Smooth muscle cell (in vitro differentiated cells): ENCODE measurements around the gene ADARB1. TPM values are rescaled to one million over a fixed set of nuclear protein-coding genes. Genes with fewer than 3 reads are reported as not detected.

Experiments
- DNase-seq: peaks from one replicate; lab custom pipeline; 2025; ENCODE audit not compliant: unreplicated experiment; lab: John Stamatoyannopoulos, UW
- H2AFZ ChIP-seq: fragments of 200-600 bp; sonication (generic); 2 replicates; pipeline ENCODE4 v1.6.0; 2016; ENCODE audit warnings: antibody characterized with exemption, low read depth, mild to moderate bottlenecking
- H3F3A ChIP-seq: fragments of 200-600 bp; sonication (generic); 2 replicates; pipeline ENCODE4 v1.6.0; 2017; ENCODE audit warnings: antibody characterized with exemption, low read depth
- H3K27ac ChIP-seq: fragments of 200-600 bp; sonication (generic); 2 replicates; pipeline ENCODE4 v1.5.1; 2016; ENCODE audit warnings: low read depth, mild to moderate bottlenecking
- H3K27me3 ChIP-seq: fragments of 200-600 bp; sonication (generic); 2 replicates; pipeline ENCODE4 v1.6.1; 2016; ENCODE audit warnings: low read depth, mild to moderate bottlenecking
- H3K36me3 ChIP-seq: fragments of 200-600 bp; sonication (generic); 2 replicates; pipeline ENCODE4 v1.5.1; 2016; ENCODE audit warnings: low read depth
- H3K4me1 ChIP-seq: fragments of 200-600 bp; sonication (generic); 2 replicates; pipeline ENCODE4 v1.5.1; 2016; ENCODE audit warnings: low read depth
- H3K4me2 ChIP-seq: fragments of 200-600 bp; sonication (generic); 2 replicates; pipeline ENCODE4 v1.6.0; 2016; ENCODE audit warnings: mild to moderate bottlenecking
- H3K4me3 ChIP-seq: fragments of 200-600 bp; sonication (generic); 2 replicates; pipeline ENCODE4 v1.5.1; 2016; ENCODE audit warnings: mild to moderate bottlenecking
- H3K79me2 ChIP-seq: fragments of 200-600 bp; sonication (generic); 2 replicates; pipeline ENCODE4 v1.6.0; 2016; ENCODE audit warnings: low read depth, mild to moderate bottlenecking
- H3K9ac ChIP-seq: fragments of 200-600 bp; sonication (generic); 2 replicates; pipeline ENCODE4 v1.6.0; 2016; ENCODE audit warnings: low read depth
- H3K9me3 ChIP-seq: fragments of 200-600 bp; sonication (generic); replicated peaks from 2 replicates; pipeline ENCODE4 v1.5.1; 2016; ENCODE audit warnings: low read depth
- H4K20me1 ChIP-seq: fragments of 200-600 bp; sonication (generic); 2 replicates; pipeline ENCODE4 v1.6.0; 2016; ENCODE audit warnings: low read depth
- CTCF ChIP-seq: fragments of 200-600 bp; sonication (generic); IDR thresholded peaks from 2 replicates; pipeline ENCODE4 v1.5.1; 2017; ENCODE audit warnings: borderline replicate concordance, mild to moderate bottlenecking, antibody characterized with exemption; ENCODE audit not compliant: insufficient read depth, poor library complexity, severe bottlenecking
- WGBS: methylation state at CpG from one replicate; pipeline ENCODE4 v1.1.7; 2016; ENCODE audit warnings: low lambda C conversion rate; 5-methylcytosine and 5-hydroxymethylcytosine counted together
- polyA plus RNA-seq: library from polyadenylated mRNA; unstranded; fragments of >200 nt; fragmentation: Nextera tagmentation; extraction: Ambion mirVana; gene quantifications from 2 replicates; pipeline ENCODE4 v1.2.1, GENCODE V29; 2016
- total RNA-seq: library from RNA; depleted of rRNA; stranded (reverse); fragments of >200 nt; gene quantifications from 2 replicates; pipeline ENCODE4 v1.2.3, GENCODE V29; 2014

Gene ADARB1
- total and polyA plus RNA-seq, 2 experiments from 2014 or later, result 25.6 to 28.9 TPM

- no peak for TF ChIP-seq CTCF
- Histone ChIP-seq H2AFZ (no peak overlapping the region), H3K27me3 (no peaks in the 10 kb centered on the region), H3K4me3 (no peak overlapping the region), H3F3A (peaks cover 8% of the 10 kb centered on the region), H3K4me1 (peaks cover 4% of the 10 kb centered on the region), H3K27ac (no peak overlapping the region), H4K20me1 (no peaks in the 10 kb centered on the region), H3K9ac (no peak overlapping the region), H3K36me3 (no peaks in the 10 kb centered on the region), H3K79me2 (no peaks in the 10 kb centered on the region), H3K4me2 (no peak overlapping the region), H3K9me3 (no peaks in the 10 kb centered on the region)
- 99% methylated on average over 10 of the region's 10 CpGs for WGBS
- no peak for DNase-seq
Observed at GRCh38 chr21:45052960-45053359, 21.4 kb upstream of the ADARB1 start.

GRCh38 chr21:45053561-45054226 is 20.7 kb upstream of the ADARB1 start:
- whole genome bisulfite sequencing, result 89% methylated on average over 8 of the region's 8 CpGs
- Histone ChIP-seq H3K79me2 (no peaks in the 10 kb centered on the region), H3F3A (peaks cover 8% of the 10 kb centered on the region), H3K9ac (no peak overlapping the region), H3K4me1 (peaks cover 4% of the 10 kb centered on the region), H3K27me3 (no peaks in the 10 kb centered on the region), H3K36me3 (no peaks in the 10 kb centered on the region), H4K20me1 (no peaks in the 10 kb centered on the region), H3K4me3 (no peak overlapping the region), H3K9me3 (no peaks in the 10 kb centered on the region), H2AFZ (no peak overlapping the region), H3K27ac (no peak overlapping the region), H3K4me2 (no peak overlapping the region)
- no peak for DNase-seq
- no peak for TF ChIP-seq CTCF

GRCh38 chr21:45054227-45054926 is 20.0 kb upstream of the ADARB1 start:
- H3K36me3 ChIP-seq, result no peaks in the 10 kb centered on the region
- H2AFZ ChIP-seq, result no peak overlapping the region
- no peak for TF ChIP-seq CTCF
- H3K27me3 ChIP-seq, result no peaks in the 10 kb centered on the region
- no peak for DNase-seq
- WGBS, result 92% methylated on average over 18 of the region's 18 CpGs
- H3K79me2 ChIP-seq, result no peaks in the 10 kb centered on the region
- no peaks in the 10 kb centered on the region for H4K20me1 ChIP-seq
- no peak overlapping the region for H3K27ac ChIP-seq
- H3K9ac ChIP-seq, result no peak overlapping the region
- H3K9me3 ChIP-seq, result no peaks in the 10 kb centered on the region
- H3F3A ChIP-seq, result peaks cover 8% of the 10 kb centered on the region
- no peak overlapping the region for H3K4me2 ChIP-seq
- no peak overlapping the region for H3K4me3 ChIP-seq
- peaks cover 4% of the 10 kb centered on the region for H3K4me1 ChIP-seq
